Esophagus muscularis mucosa (tissue), 4 donors: ENCODE results near the gene ERGIC1. TPM values are rescaled to one million over a fixed set of nuclear protein-coding genes. Genes with fewer than 3 reads are reported as not detected.
"Not testable (repeated sequence)": the region's sequence is repeated elsewhere in the genome, so short reads cannot be mapped to it uniquely, and the experiment has no call there.

Experiments
- DNase-seq: peaks from one replicate; pipeline ENCODE4 v3.0.0-alpha.2; 2017; ENCODE audit errors: extremely low spot score
- H3K27ac ChIP-seq, 4 donors: fragments of 200-600 bp; sonication (generic); replicated peaks in 1 of 4; 1 replicate in 3 of 4; 2 replicates in 1 of 4; pipeline ENCODE4 v1.5.1; 2016 to 2019; ENCODE audit warnings: mild to moderate bottlenecking in 1 of 4
- H3K27me3 ChIP-seq, 4 donors: fragments of 200-600 bp; sonication (generic); one replicate each; pipeline versions ENCODE4 v1.5.1 to v1.6.0; 2016 to 2019
- H3K36me3 ChIP-seq, 4 donors: fragments of 200-600 bp; sonication (generic); one replicate each; pipeline ENCODE4 v1.5.1; 2016 to 2019
- H3K4me1 ChIP-seq, 4 donors: fragments of 200-600 bp; sonication (generic); one replicate each; pipeline ENCODE4 v1.5.1; 2016 to 2019
- H3K4me3 ChIP-seq, 4 donors: fragments of 200-600 bp; sonication (generic); 1 replicate in 2 of 4; 2 replicates in 2 of 4; pipeline ENCODE4 v1.5.1; 2016 to 2019; ENCODE audit warnings: mild to moderate bottlenecking in 4 of 4, moderate library complexity in 1 of 4
- H3K9me3 ChIP-seq, 4 donors: fragments of 200-600 bp; sonication (generic); 1 replicate in 3 of 4; 2 replicates in 1 of 4; pipeline ENCODE4 v1.5.1; 2016 to 2019
- EP300 ChIP-seq: sonication (generic); formaldehyde crosslinking; IDR thresholded peaks from one replicate; pipeline ENCODE4 v1.6.1; 2017; ENCODE audit warnings: antibody characterized with exemption
- POLR2A ChIP-seq: fragments of 450-650 bp; IDR thresholded peaks from one replicate; pipeline ENCODE4 v1.6.1; 2017; ENCODE audit warnings: antibody characterized with exemption, moderate library complexity, mild to moderate bottlenecking, low read depth
- POLR2AphosphoS5 ChIP-seq, 2 donors: sonication (generic); formaldehyde crosslinking; IDR thresholded peaks; one replicate each; pipeline ENCODE4 v1.6.1; 2017; ENCODE audit warnings: antibody characterized with exemption in 2 of 2
- WGBS: methylation state at CpG from one replicate; pipeline ENCODE4 v1.1.5; 2018; 5-methylcytosine and 5-hydroxymethylcytosine counted together
- intact Hi-C: fragments of 100-400 bp; cut with DNase I; formaldehyde crosslinking; loops from one replicate; pipeline ENCODE4 v1.15.1; 2023
- total RNA-seq, 4 donors: library from RNA; depleted of rRNA; stranded (reverse); fragments of >200 nt; gene quantifications; one replicate each; pipeline versions ENCODE4 v1.1.0 to v1.2.1, GENCODE V29; 2016
- TF ChIP-seq, protein P1 (sequence below), 3 experiments: fragments of 200-600 bp in 2 of 3; fragments of 450-650 bp in 1 of 3; sonication (generic) in 2 of 3; IDR thresholded peaks; one replicate each; pipeline ENCODE4 v1.5.1; 2017 to 2019; ENCODE audit warnings: antibody characterized with exemption in 3 of 3, mild to moderate bottlenecking in 2 of 3, moderate library complexity in 1 of 3

The ERGIC1 gene
- total RNA-seq, 4 donors from 2014 or later: 105 to 161 (median 145) TPM

DNA sequence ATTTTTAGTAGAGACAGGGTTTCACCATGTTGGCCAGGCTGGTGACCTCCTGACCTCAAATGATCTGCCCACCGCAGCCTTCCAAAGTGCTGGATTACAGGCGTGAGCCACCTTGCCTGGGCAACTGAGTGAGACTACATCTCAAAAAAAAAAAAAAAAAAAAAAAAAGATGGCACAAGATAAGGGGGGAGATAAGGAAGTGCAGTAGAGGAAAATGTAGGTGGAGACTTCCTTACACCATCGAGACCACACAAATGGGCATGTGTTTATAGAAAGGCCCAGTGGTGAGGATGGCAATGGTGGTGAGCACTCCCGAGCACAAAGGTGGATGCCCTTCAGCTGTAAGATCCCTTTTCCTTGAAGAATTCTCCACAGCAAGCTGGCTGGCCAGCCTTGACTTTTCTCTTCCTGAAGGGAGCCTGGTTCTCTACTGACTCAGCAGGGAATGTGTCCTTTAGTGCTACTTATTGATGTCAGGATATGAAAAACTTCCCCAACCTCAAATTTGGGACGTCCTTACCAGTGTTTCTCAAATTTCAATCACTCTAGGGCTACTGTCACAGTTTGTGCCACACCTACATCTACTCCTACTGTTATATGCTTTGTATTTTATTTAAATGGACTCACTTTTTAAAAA lies 28.2 kb downstream of the ERGIC1 start:
- no peak overlapping the region for H3K4me3 ChIP-seq
- DNase-seq: no peak
- H3K27me3 ChIP-seq: no peaks in the 10 kb centered on the region
- intact Hi-C loops: loop anchor here (10.0 kb wide), 1 partner anchor 147 kb away; no protein-coding TSS in a partner anchor
- peaks cover 72 to 93% (median 90%) of the 10 kb centered on the region in 4 donors for H3K4me1 ChIP-seq
- TF ChIP-seq EP300 (no peak), POLR2A (no peak), POLR2AphosphoS5 (IDR thresholded peaks at IDR 0.05) (no peak)
- TF ChIP-seq, protein P1, sequence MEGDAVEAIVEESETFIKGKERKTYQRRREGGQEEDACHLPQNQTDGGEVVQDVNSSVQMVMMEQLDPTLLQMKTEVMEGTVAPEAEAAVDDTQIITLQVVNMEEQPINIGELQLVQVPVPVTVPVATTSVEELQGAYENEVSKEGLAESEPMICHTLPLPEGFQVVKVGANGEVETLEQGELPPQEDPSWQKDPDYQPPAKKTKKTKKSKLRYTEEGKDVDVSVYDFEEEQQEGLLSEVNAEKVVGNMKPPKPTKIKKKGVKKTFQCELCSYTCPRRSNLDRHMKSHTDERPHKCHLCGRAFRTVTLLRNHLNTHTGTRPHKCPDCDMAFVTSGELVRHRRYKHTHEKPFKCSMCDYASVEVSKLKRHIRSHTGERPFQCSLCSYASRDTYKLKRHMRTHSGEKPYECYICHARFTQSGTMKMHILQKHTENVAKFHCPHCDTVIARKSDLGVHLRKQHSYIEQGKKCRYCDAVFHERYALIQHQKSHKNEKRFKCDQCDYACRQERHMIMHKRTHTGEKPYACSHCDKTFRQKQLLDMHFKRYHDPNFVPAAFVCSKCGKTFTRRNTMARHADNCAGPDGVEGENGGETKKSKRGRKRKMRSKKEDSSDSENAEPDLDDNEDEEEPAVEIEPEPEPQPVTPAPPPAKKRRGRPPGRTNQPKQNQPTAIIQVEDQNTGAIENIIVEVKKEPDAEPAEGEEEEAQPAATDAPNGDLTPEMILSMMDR (IDR thresholded peaks at IDR 0.05): no peak
- peaks cover 0 to 6% (median 0%) of the 10 kb centered on the region in 4 donors for H3K36me3 ChIP-seq
- peak overlapping the region; percentile 86 to 91 (median 90) for H3K27ac ChIP-seq
- WGBS: 79% methylated on average over 5 of the region's 5 CpGs
- no peaks in the 10 kb centered on the region for H3K9me3 ChIP-seq

DNA sequence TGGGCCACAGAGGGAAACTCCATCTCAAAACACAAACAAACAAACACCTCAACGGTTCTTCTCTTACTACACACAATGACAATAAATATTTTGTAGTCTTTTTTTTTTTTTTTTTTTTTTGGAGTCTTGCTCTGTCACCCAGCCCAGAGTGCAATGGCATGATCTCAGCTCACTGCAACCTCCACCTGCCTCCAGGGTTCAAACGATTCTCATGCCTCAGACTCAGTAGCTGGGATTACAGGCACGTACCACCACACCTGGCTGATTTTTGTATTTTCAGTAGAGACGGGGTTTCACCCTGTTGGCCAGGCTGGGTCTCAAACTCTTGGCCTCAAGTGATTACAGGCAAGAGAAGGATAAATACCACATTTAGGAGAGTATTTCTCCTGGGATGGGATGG lies 30.1 kb downstream of the ERGIC1 start:
- not testable (repeated sequence) for H3K4me3 ChIP-seq, DNase-seq, H3K27me3 ChIP-seq, H3K9me3 ChIP-seq, H3K36me3 ChIP-seq
- Histone ChIP-seq H3K4me1 (peaks cover 72 to 93% (median 90%) of the 10 kb centered on the region in 4 donors), H3K27ac (peak overlapping the region in 3 of 4 donors; percentile 3 to 97 (median 90))
- intact Hi-C loops: loop anchor here (10.0 kb wide), 1 partner anchor 149 kb away; no protein-coding TSS in a partner anchor
- 84% methylated on average over 4 of the region's 4 CpGs for WGBS

DNA sequence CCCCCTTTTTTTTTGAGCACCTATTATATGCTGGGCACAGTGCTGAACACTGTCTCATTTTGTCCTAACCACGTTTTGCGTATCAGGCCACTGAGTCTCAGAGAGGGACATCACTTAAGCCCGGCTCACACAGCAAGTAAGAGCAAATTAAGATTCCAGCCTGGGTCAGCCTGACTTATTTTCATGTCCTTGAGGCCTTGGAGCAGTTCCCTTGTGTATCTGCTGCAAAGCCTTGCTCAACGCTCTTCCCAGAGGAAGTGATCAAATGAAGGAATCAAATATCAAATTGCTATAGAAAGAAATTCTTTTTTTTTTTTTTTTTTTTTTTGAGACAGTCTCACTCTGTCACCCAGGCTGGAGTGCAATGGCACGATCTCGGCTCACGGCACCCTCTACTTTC lies 30.7 kb downstream of the ERGIC1 start:
- no peak for DNase-seq
- intact Hi-C loops: loop anchor here (10.0 kb wide), 1 partner anchor 150 kb away; no protein-coding TSS in a partner anchor
- WGBS: 88% methylated on average over 7 of the region's 7 CpGs
- H3K36me3 ChIP-seq: peaks cover 0 to 6% (median 0%) of the 10 kb centered on the region in 4 donors
- H3K27ac ChIP-seq: peak overlapping the region in 3 of 4 donors; percentile 30 to 97 (median 95)
- H3K27me3 ChIP-seq: no peaks in the 10 kb centered on the region
- H3K4me1 ChIP-seq: peaks cover 71 to 93% (median 90%) of the 10 kb centered on the region in 4 donors
- H3K4me3 ChIP-seq: no peak overlapping the region
- TF ChIP-seq POLR2AphosphoS5 (IDR thresholded peaks at IDR 0.05): no peak
- TF ChIP-seq EP300: no peak
- TF ChIP-seq POLR2A: no peak
- no peaks in the 10 kb centered on the region for H3K9me3 ChIP-seq

DNA sequence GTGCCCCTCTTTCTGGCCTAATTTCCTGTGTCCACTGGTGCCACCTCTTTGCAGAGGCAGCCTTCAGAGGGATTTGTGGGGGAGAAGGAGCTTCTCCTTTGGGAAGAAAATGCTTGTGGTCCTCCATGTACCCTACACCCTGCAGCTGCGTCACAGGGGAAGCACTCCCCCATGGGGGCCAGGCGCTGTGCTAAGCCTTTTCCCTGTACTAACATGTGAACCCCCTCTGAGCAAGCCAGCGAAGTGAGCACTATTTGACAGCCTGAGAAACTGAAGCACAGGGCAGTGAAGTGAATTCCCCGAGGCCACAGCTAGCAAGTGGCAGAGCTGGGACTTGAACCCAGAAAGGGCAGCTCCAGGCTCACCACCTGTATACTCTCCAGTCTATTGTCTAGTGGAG lies 32.3 kb downstream of the ERGIC1 start:
- Histone ChIP-seq H3K4me1 (peaks cover 73 to 93% (median 90%) of the 10 kb centered on the region in 4 donors), H3K27ac (peak overlapping the region; percentile 95 to 97 (median 96)), H3K9me3 (no peaks in the 10 kb centered on the region), H3K27me3 (no peaks in the 10 kb centered on the region), H3K4me3 (no peak overlapping the region), H3K36me3 (peaks cover 0 to 6% (median 0%) of the 10 kb centered on the region in 4 donors)
- WGBS: 86% methylated on average over 4 of the region's 4 CpGs
- intact Hi-C loops: loop anchor here (10.0 kb wide), 1 partner anchor 152 kb away; no protein-coding TSS in a partner anchor
- TF ChIP-seq POLR2A: no peak
- no peak for TF ChIP-seq EP300
- TF ChIP-seq, protein P1 (IDR thresholded peaks at IDR 0.05): no peak
- no peak for TF ChIP-seq POLR2AphosphoS5 (IDR thresholded peaks at IDR 0.05)
- DNase-seq: no peak

DNA sequence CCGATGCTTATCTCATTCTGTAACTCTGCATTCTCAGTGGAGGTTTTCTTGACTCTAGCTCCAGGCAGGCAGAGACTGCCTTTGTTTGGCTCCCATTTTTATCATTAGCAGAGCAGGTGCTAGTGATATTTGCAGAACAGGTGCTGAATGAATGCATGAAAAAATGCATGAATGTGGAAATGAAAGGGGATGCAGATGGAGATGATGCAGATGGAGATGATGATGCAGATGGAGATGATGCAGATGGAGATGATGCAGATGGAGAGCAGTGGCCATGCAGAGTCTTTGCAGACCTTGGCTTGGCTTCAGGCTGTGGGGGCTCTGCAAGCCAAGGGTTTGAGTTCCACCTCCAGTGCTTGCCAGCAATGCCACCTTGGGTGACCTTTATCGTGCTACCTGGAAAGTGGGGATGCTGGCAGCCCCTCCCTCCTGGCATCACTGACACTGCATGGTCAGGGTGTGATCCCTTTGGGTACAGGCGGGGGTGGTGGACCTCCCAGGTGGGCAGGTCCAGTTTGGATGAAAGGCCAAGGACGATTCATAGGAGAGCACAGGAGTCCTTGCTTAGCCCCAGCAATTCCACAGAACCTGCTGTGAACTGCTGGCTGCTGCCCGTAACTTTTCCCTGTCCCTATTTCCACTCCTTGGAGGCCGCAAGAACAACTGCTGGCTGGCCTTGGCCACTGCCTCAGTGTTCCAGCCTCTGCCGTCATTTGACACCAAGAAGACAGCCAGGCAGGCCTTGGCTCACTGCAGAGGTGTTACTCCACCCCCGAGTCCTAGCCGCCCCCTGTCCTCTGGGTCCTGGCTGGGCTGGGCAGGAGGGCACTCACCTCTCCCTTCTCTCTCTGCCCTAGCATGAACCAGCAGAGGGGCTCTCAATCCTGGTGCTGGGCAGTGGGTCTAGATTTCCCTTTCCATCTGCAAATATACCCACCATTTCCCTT lies 33.0 kb downstream of the ERGIC1 start:
- Histone ChIP-seq H3K36me3 (peaks cover 0 to 6% (median 0%) of the 10 kb centered on the region in 4 donors), H3K4me1 (peaks cover 73 to 93% (median 90%) of the 10 kb centered on the region in 4 donors), H3K4me3 (no peak overlapping the region), H3K9me3 (no peaks in the 10 kb centered on the region), H3K27me3 (no peaks in the 10 kb centered on the region), H3K27ac (peak overlapping the region; percentile 95 to 97 (median 96))
- DNase-seq: no peak
- 43% methylated on average over 7 of the region's 9 CpGs for WGBS
- intact Hi-C loops: loop anchor here (10.0 kb wide), 1 partner anchor 152 kb away; no protein-coding TSS in a partner anchor
- TF ChIP-seq EP300 (peak; percentile 61), POLR2AphosphoS5 (IDR thresholded peaks at IDR 0.05) (peak in 1 of 2 donors; percentile 86), POLR2A (peak; percentile 16)
- TF ChIP-seq, protein P1 (IDR thresholded peaks at IDR 0.05): no peak
